Uterus (tissue), 4 donors: ENCODE data around the gene TTC13. TPM values are rescaled to one million over a fixed set of nuclear protein-coding genes. Genes with fewer than 3 reads are reported as not detected.

Source experiments
- DNase-seq, 2 donors: peaks; one replicate each; pipeline ENCODE4 v3.0.0-alpha.2; 2019 to 2020
- H3K27ac ChIP-seq, 2 donors: fragments of 200-600 bp; sonication (generic); 1 replicate in 1 of 2; 2 replicates in 1 of 2; pipeline ENCODE4 v1.5.1; 2016 to 2018
- H3K27me3 ChIP-seq, 2 donors: fragments of 200-600 bp; sonication (generic); one replicate each; pipeline ENCODE4 v1.5.1; 2018 to 2019; ENCODE audit warnings: control low read depth in 1 of 2
- H3K36me3 ChIP-seq, 2 donors: fragments of 200-600 bp; sonication (generic); one replicate each; pipeline ENCODE4 v1.5.1; 2019; ENCODE audit warnings: control low read depth in 1 of 2
- H3K4me1 ChIP-seq, 2 donors: fragments of 200-600 bp; sonication (generic); one replicate each; pipeline ENCODE4 v1.5.1; 2018 to 2019; ENCODE audit warnings: control low read depth in 1 of 2
- H3K4me3 ChIP-seq, 2 donors: fragments of 200-600 bp; sonication (generic); 1 replicate in 1 of 2; 2 replicates in 1 of 2; pipeline ENCODE4 v1.5.1; 2018 to 2019; ENCODE audit warnings: mild to moderate bottlenecking in 1 of 2
- H3K9me3 ChIP-seq, 2 donors: fragments of 200-600 bp; sonication (generic); one replicate each; pipeline ENCODE4 v1.5.1; 2019; ENCODE audit warnings: control low read depth in 1 of 2
- CTCF ChIP-seq, 4 experiments: fragments of 200-600 bp in 2 of 4; fragments of 450-650 bp in 2 of 4; sonication (generic) in 2 of 4; IDR thresholded peaks; one replicate each; pipeline ENCODE4 v1.5.1; 2016 to 2019; ENCODE audit warnings: antibody characterized with exemption in 4 of 4, mild to moderate bottlenecking in 2 of 4, moderate library complexity in 1 of 4
- POLR2A ChIP-seq, 2 donors: fragments of 450-650 bp; IDR thresholded peaks; one replicate each; pipeline ENCODE4 v1.6.1; 2016; ENCODE audit warnings: antibody characterized with exemption in 2 of 2, mild to moderate bottlenecking in 1 of 2, moderate library complexity in 1 of 2
- intact Hi-C: fragments of 100-400 bp; cut with DNase I; formaldehyde crosslinking; loops from one replicate; pipeline ENCODE4 v1.15.1; 2023; ENCODE audit warnings: low total_unique reads
- total RNA-seq, 4 donors: library from RNA; depleted of rRNA in 3 of 4; stranded (reverse); fragments of >200 nt in 3 of 4; gene quantifications; one replicate each; pipeline versions ENCODE4 v1.1.0 to v1.2.4, GENCODE V29; 2014 to 2023
- donor health status: DM: yes; HTN: yes; CAD: no.

TTC13 gene
- total RNA-seq, 4 donors from 2014 or later, result 6.9 to 49.1 (median 30.0) TPM

- intact Hi-C loops, result no loop called here
- H3K9me3 ChIP-seq, result no peaks in the 10 kb centered on the region
- no peaks in the 10 kb centered on the region for H3K36me3 ChIP-seq
- TF ChIP-seq POLR2A (IDR thresholded peaks at IDR 0.05) (no peak), CTCF (IDR thresholded peaks at IDR 0.05) (no peak)
- peaks cover 0 to 6% of the 10 kb centered on the region in 2 donors for H3K4me1 ChIP-seq
- H3K27me3 ChIP-seq, result no peaks in the 10 kb centered on the region
- no peak for DNase-seq
- no peak overlapping the region for H3K27ac ChIP-seq
- no peak overlapping the region for H3K4me3 ChIP-seq
Observed at GRCh38 chr1:230901671-230902070, 77.0 kb downstream of the TTC13 start.

GRCh38 chr1:230900984-230901383, 77.7 kb downstream of the TTC13 start:
- Histone ChIP-seq H3K4me1 (peaks cover 0 to 2% of the 10 kb centered on the region in 2 donors), H3K9me3 (no peaks in the 10 kb centered on the region), H3K27me3 (no peaks in the 10 kb centered on the region), H3K27ac (no peak overlapping the region), H3K36me3 (no peaks in the 10 kb centered on the region), H3K4me3 (no peak overlapping the region)
- intact Hi-C loops, result no loop called here
- TF ChIP-seq CTCF (IDR thresholded peaks at IDR 0.05) (no peak), POLR2A (IDR thresholded peaks at IDR 0.05) (no peak)
- DNase-seq, result no peak

- H3K27me3 ChIP-seq, result no peaks in the 10 kb centered on the region
- no peak overlapping the region for H3K4me3 ChIP-seq
- intact Hi-C loops, result no loop called here
- H3K36me3 ChIP-seq, result no peaks in the 10 kb centered on the region
- no peak for DNase-seq
- no peak overlapping the region for H3K27ac ChIP-seq
- no peaks in the 10 kb centered on the region for H3K9me3 ChIP-seq
- TF ChIP-seq CTCF (IDR thresholded peaks at IDR 0.05), result no peak
- no peak for TF ChIP-seq POLR2A (IDR thresholded peaks at IDR 0.05)
- no peaks in the 10 kb centered on the region for H3K4me1 ChIP-seq
Observed at GRCh38 chr1:230899841-230900251, 78.8 kb downstream of the TTC13 start.

GRCh38 chr1:230898748-230899147, 79.9 kb downstream of the TTC13 start:
- intact Hi-C loops, result no loop called here
- H3K27me3 ChIP-seq, result no peaks in the 10 kb centered on the region
- no peaks in the 10 kb centered on the region for H3K4me1 ChIP-seq
- no peaks in the 10 kb centered on the region for H3K36me3 ChIP-seq
- no peak overlapping the region for H3K4me3 ChIP-seq
- no peak overlapping the region for H3K27ac ChIP-seq
- no peaks in the 10 kb centered on the region for H3K9me3 ChIP-seq
- TF ChIP-seq POLR2A (IDR thresholded peaks at IDR 0.05) (no peak), CTCF (IDR thresholded peaks at IDR 0.05) (no peak)
- no peak for DNase-seq

- DNase-seq, result no peak
- Histone ChIP-seq H3K9me3 (no peaks in the 10 kb centered on the region), H3K4me1 (no peaks in the 10 kb centered on the region), H3K4me3 (no peak overlapping the region), H3K27ac (no peak overlapping the region), H3K36me3 (no peaks in the 10 kb centered on the region), H3K27me3 (no peaks in the 10 kb centered on the region)
- TF ChIP-seq POLR2A (IDR thresholded peaks at IDR 0.05), result no peak
- no peak for TF ChIP-seq CTCF (IDR thresholded peaks at IDR 0.05)
- intact Hi-C loops, result no loop called here
Observed at GRCh38 chr1:230898144-230898543, 80.5 kb downstream of the TTC13 start.
